GM21529 (cell line): ENCODE results near the gene NPTN.
"Not testable (repeated sequence)": the region's sequence is repeated elsewhere in the genome, so short reads cannot be mapped to it uniquely, and the experiment has no call there.

Experiments used
- ATAC-seq: cut with Tn5 transposase; IDR thresholded peaks from one replicate; pipeline ENCODE4 v1.9.1; 2021; ENCODE audit not compliant: unreplicated experiment

NPTN gene

GRCh38 chr15:73573037-73573436, 60.2 kb downstream of the NPTN start:
- ATAC-seq: no peak

- ATAC-seq: no peak
These were observed 60.9 kb downstream of the NPTN start for GRCh38 chr15:73572296-73572695.

- ATAC-seq: no peak
These were observed 61.8 kb downstream of the NPTN start for GRCh38 chr15:73571346-73571745.

- ATAC-seq: no peak
These were observed 62.7 kb downstream of the NPTN start for GRCh38 chr15:73570355-73571032.

GRCh38 chr15:73569361-73569760, 63.8 kb downstream of the NPTN start:
- ATAC-seq: no peak

GRCh38 chr15:73568564-73569280, 64.5 kb downstream of the NPTN start:
- no peak for ATAC-seq

GRCh38 chr15:73567020-73567419, 66.2 kb downstream of the NPTN start:
- ATAC-seq: no peak

GRCh38 chr15:73564255-73564654, 68.9 kb downstream of the NPTN start:
- ATAC-seq: no peak

- no peak for ATAC-seq
These were observed 72.6 kb downstream of the NPTN start for GRCh38 chr15:73560501-73561117.

- ATAC-seq: no peak
These were observed 74.7 kb downstream of the NPTN start for GRCh38 chr15:73558529-73558928.

GRCh38 chr15:73555080-73555479, 78.1 kb downstream of the NPTN start:
- no peak for ATAC-seq

- no peak for ATAC-seq
These were observed 83.0 kb downstream of the NPTN start for GRCh38 chr15:73550190-73550589.

GRCh38 chr15:73548925-73549324, 84.3 kb downstream of the NPTN start:
- ATAC-seq: not testable (repeated sequence)

GRCh38 chr15:73541479-73541878, 91.7 kb downstream of the NPTN start:
- no peak for ATAC-seq

GRCh38 chr15:73540161-73540560, 93.0 kb downstream of the NPTN start:
- ATAC-seq: no peak

- no peak for ATAC-seq
These were observed 93.7 kb downstream of the NPTN start for GRCh38 chr15:73539212-73540128.

- ATAC-seq: no peak
These were observed 94.5 kb downstream of the NPTN start for GRCh38 chr15:73538563-73539211.

GRCh38 chr15:73538123-73538522, 95.1 kb downstream of the NPTN start:
- ATAC-seq: no peak

- ATAC-seq: no peak
These were observed 102.5 kb downstream of the NPTN start for GRCh38 chr15:73530649-73531048.

GRCh38 chr15:73527598-73527997, 105.6 kb downstream of the NPTN start:
- ATAC-seq: no peak

- no peak for ATAC-seq
These were observed 108.3 kb downstream of the NPTN start for GRCh38 chr15:73524919-73525318.
